Esophagus muscularis mucosa (tissue), 3 donors: ENCODE measurements around the gene DIP2B.

Experiments
- POLR2A ChIP-seq: fragments of 450-650 bp; IDR thresholded peaks from one replicate; pipeline ENCODE4 v1.6.1; 2017; ENCODE audit warnings: antibody characterized with exemption, moderate library complexity, mild to moderate bottlenecking, low read depth
- POLR2AphosphoS5 ChIP-seq, 2 donors: sonication (generic); formaldehyde crosslinking; IDR thresholded peaks; one replicate each; pipeline ENCODE4 v1.6.1; 2017; ENCODE audit warnings: antibody characterized with exemption in 2 of 2
- TF ChIP-seq, protein P1 (sequence below), 3 experiments: fragments of 200-600 bp in 2 of 3; fragments of 450-650 bp in 1 of 3; sonication (generic) in 2 of 3; IDR thresholded peaks; one replicate each; pipeline ENCODE4 v1.5.1; 2017 to 2019; ENCODE audit warnings: antibody characterized with exemption in 3 of 3, mild to moderate bottlenecking in 2 of 3, moderate library complexity in 1 of 3

DNA sequence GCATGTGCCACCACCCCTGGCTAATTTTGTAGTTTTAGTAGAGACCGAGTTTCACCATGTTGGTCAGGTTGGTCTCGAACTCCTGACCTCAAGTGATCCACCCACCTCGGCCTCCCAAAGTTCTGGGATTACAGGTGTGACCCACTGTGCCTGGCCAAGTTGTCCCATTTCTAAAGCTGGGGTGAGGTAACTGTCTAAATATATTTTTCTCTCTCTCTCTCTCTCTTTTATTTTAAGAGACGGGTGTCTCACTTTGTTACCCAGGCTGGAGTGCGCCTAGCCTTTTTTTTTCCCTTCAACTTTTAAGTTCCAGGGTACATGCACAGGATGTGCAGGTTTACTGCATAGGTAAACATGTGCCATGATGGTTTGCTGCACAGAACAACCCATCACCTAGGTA, 267.7 kb downstream of the DIP2B start:
- TF ChIP-seq, protein P1, sequence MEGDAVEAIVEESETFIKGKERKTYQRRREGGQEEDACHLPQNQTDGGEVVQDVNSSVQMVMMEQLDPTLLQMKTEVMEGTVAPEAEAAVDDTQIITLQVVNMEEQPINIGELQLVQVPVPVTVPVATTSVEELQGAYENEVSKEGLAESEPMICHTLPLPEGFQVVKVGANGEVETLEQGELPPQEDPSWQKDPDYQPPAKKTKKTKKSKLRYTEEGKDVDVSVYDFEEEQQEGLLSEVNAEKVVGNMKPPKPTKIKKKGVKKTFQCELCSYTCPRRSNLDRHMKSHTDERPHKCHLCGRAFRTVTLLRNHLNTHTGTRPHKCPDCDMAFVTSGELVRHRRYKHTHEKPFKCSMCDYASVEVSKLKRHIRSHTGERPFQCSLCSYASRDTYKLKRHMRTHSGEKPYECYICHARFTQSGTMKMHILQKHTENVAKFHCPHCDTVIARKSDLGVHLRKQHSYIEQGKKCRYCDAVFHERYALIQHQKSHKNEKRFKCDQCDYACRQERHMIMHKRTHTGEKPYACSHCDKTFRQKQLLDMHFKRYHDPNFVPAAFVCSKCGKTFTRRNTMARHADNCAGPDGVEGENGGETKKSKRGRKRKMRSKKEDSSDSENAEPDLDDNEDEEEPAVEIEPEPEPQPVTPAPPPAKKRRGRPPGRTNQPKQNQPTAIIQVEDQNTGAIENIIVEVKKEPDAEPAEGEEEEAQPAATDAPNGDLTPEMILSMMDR (IDR thresholded peaks at IDR 0.05), result no peak
- TF ChIP-seq POLR2A (no peak), POLR2AphosphoS5 (IDR thresholded peaks at IDR 0.05) (no peak)
